Tongue (tissue), 2 donors: ENCODE data around the gene ZNF26. TPM values are rescaled to one million over a fixed set of nuclear protein-coding genes. Genes with fewer than 3 reads are reported as not detected.
"Not testable (repeated sequence)": the region's sequence is repeated elsewhere in the genome, so short reads cannot be mapped to it uniquely, and the experiment has no call there.

ENCODE experiments used
- DNase-seq: peaks from one replicate; pipeline ENCODE4 v3.0.0-alpha.2; 2015
- total RNA-seq: library from RNA; depleted of rRNA; stranded (reverse); fragments of >200 nt; gene quantifications from one replicate; pipeline ENCODE4 v1.2.3, GENCODE V29; 2014

Gene ZNF26
- total RNA-seq: 21.2 TPM

DNA sequence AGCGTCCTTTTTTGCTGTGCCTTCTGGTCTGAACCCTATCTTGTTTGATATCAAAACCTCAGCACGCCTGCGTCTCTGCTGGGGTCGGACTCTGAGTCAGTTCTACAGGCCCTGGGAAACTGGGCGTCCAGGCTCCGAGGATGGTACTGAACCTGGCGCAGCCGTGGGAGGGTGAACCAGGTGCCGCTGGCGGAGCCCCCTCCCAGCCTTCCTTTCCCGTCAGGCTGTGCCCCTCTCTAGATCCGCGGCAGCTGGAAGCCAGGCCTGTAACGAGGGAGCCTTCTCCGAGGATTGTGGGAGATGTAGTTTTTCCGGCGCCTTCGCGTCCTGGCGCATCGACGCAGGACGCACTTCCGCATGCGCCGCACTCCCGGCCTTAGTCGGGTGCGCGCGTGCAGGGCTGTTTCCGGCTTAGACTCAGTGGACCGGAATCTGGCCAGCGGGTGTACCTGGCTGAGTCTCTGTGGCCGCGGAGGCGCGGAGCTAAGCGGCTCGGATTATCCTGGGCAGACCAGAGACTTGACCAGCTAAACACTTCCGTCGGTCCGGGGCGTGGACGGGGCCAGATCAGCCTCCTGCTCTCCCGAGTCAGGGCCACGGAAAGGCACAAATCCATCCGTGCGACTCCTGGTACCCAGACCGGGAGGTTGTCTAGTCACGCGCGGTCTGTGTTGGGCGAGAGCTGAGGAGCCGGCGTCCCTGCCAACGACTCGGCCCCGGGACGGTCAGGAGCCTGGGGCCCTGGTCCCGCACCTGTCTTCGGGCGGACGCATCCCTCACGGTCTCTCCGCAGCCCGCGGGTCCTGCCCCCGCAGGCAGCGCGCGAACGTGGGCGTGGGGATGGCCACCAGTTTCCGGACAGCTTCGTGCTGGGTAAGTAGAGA lies at the start of gene ZNF26:
ZNF26 (plus strand) TSS at position 367 of the 884 bp plus-strand sequence; CDS start at position 841, 474 bp downstream.
- DNase-seq: peak; percentile 98

DNA sequence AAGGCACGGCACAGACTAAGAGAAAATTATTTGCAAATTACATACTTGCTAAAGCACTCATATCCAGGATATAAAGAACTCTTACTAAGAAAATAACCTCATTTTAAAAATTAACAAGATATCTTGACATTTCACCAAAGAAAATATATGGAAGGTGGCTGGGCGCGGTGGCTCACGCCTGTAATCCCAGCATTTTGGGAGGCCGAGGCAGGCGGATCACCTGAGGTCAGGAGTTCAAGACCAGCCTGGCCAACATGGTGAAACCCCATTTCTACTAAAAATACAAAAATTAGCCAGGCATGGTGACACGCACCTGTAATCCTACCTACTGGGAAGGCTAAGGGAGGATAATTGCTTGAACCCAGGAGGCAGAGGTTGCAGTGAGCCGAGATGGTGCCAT lies 49.2 kb upstream of the ZNF26 start:
- DNase-seq: not testable (repeated sequence)

GRCh38 chr12:132937476-132937875 lies 48.7 kb upstream of the ZNF26 start:
- no peak for DNase-seq

- not testable (repeated sequence) for DNase-seq
Observed at GRCh38 chr12:132938807-132939206, 47.4 kb upstream of the ZNF26 start.

- no peak for DNase-seq
Observed at GRCh38 chr12:132940071-132940719, 46.0 kb upstream of the ZNF26 start.

- DNase-seq: no peak
Observed at GRCh38 chr12:132941336-132941954, 44.7 kb upstream of the ZNF26 start.

DNA sequence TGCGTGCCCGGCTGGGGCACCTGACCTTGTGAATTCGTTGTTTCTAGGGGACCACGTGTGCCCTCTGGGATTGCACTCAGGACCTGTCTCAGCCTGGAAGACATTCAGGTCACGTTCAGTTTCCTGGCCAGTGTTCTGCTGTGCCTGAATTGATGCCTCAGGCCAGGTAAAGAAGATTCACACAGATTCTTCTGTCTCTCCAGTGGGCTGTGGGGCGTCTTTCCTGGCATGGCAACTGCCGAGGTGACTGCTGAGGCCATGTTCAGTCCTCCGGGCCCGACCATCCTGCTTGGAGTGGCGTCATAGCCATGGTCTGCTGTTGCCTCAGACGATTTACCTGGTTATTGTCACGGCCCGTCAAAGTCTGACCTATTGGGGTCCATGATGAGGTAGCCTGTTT lies 43.6 kb upstream of the ZNF26 start:
- DNase-seq: no peak

DNA sequence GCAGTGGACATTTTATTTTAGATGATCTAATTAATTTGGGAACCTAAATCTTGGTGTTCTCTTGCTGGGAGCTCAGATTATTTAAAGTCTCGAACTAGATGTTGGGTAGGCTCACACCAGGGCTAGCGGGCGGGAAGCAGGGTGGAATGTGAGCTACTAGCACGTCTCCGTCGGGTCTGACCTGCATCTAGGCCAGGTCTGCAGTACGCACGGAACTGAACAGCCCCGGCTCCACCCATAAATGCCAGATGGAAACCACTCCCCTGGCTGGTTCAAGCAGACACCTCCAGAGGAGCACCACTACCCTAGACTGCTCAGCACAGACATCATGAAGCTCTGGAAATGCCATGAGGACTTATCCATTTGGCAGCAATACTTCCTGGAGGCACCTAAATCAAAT lies 40.4 kb upstream of the ZNF26 start:
- no peak for DNase-seq

GRCh38 chr12:132946246-132946820 lies 39.8 kb upstream of the ZNF26 start:
- DNase-seq: no peak

DNA sequence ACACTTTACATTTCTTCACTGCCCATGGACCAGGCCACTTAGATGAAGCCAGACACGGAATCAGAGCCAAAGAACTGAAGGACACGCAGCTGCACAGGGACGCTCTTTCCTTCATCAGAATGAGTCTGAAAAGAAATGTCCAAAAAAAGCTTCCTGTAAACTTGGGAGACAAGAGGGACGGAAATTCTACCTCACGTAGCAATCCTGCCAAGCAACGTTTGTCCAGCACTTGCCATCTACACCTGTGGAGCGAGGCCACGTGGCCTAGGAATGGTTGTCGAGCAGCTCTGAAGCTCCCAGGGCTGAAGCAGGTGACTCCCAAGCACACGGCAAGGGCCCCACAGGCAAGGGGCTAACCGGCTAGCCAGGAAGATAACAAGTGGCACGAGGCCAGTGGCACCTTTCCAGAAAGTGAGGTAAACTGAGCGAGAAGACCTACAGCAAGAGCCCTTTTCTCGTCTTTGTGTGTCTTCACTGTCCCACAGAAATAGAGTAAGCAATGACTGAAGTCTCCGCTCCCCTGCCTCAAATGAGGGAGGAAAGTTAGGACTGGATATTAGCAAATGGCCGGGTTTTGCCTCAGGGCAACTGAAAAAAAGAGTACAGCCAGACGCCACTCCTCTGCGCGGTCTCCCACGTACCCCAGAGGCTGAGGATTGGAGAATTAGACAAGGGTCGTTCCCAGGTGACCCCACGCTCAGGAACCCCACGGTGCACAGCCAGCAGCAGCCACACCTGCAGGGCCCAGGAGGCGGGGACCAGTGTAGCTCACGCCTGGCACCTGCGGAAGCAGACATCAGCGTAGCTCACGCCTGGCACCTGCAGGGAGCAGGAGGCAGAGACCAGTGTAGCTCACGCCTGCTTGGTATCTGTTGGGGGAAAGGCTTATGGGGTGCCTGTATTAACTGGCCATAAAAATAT lies 37.8 kb upstream of the ZNF26 start:
- no peak for DNase-seq

DNA sequence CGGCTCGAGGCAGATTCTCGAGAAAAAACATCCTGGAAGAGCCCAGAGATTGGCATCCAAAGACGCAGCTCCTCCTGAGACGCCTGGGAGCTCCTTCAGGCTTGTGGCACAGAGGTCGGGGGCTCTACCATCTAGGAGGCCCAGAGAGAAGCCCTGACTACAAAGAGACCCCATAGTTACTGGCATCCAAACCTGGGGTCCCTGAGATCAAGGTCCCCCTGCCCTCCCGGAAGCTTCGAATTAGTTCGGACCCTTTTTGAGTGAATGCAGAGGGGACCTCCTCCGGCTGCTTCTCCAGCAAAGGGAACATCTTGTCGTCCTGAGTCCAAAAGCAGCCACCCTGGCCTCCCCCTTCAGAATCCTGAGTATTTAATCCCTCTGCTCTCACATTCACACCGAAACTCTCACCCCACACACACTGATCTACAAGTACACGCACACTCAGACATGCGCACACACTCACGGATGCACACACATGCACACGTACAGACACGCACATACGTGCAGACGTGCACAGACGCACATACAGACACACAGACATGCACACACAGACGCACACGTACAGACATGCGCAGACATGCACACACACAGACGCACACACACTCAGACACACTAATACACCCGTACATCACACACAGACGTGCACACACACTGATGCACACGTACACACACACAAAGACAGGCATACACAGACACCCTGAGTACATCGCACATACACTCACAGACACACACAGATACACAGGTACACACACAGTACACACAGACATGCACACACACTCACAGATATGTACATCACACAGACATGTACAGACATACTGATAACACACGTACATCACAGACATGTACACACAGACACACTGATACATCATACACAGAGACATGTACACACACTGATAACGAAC lies 36.0 kb upstream of the ZNF26 start:
- no peak for DNase-seq

- no peak for DNase-seq
Observed at GRCh38 chr12:132950844-132951535, 35.2 kb upstream of the ZNF26 start.

DNA sequence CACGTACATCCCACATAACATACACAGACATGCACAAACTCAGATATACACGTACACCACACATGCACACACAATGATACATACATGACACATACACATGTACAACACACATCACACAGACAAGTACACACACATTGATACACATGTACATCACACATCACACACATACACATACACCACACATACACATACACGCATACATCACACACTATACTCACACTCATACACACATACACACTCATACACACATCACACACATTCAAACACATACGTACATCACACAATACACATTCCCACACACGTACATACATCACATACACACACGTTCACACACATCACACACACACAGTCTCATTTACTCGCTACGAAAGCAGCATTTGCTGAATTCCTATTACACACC lies 34.5 kb upstream of the ZNF26 start:
- DNase-seq: no peak

- DNase-seq: no peak
Observed at GRCh38 chr12:132952371-132953162, 33.6 kb upstream of the ZNF26 start.

DNA sequence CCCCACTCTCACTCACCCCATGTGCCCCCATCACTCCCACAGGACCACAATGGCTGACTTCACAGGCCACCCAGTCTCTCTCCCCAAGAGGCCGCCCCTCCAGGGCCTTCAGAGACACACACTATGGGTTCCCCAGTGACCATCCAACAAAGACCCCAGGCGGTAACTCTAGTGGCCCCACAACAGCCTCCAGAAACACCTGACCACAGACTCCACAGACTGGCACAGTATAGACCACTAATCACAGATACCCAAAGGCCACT lies 33.1 kb upstream of the ZNF26 start:
- DNase-seq: no peak

DNA sequence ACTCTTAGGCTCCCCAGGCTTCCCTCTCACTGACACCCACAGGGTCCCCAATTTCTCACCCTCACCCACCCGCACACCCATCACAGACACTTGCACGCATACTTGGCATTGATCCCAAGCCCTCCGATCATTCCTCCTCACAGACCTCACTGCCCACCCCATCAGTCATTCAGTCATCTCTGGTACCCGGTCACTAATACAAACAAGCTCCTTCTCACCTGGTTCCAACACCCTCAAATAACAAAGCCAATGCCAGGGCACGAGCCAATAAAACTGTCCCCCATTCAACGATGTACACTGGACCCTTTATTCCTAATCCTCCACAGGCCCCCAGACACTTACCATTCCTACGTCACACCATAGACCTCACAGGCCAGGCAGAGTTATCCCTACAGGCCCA lies 32.4 kb upstream of the ZNF26 start:
- DNase-seq: no peak

DNA sequence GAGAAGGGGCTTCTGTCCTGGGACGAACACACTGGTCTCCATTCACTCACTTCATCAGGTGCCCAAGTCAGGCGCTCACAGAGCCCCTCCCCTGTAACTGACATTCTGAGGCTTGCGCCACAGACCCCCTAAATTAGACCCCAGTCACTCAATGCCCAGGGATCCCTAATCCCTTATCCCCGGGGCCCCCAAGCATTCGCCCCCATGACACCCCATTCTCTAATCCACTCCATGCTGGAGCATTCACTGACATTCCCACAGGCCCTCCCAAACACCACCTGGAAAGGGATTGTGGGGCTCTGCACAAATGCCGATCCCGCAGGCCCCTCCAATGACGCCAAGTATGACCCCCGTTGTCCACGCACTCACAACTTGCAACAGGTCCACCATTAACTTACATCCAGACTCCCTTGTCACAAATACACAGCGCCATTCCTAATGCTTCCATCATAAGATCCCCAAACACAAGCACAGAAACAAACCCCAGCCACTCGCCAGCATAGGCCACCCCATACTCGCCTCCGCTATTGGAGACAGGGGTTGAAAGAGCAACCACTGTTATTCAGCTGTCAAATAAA lies 31.6 kb upstream of the ZNF26 start:
- DNase-seq: no peak

- DNase-seq: peak; percentile 59
Observed at GRCh38 chr12:132955094-132956010, 30.8 kb upstream of the ZNF26 start.
